GM12801 (cell line): ENCODE results near the gene NUTM1.

ENCODE experiments used
- TF ChIP-seq, protein P1 (sequence below): IDR thresholded peaks from one replicate; pipeline ENCODE4 v1.5.1; 2011; ENCODE audit warnings: control low read depth; ENCODE audit not compliant: insufficient read length; ENCODE audit errors: extremely low read depth

Gene NUTM1

GRCh38 chr15:34337557-34338306, 5.4 kb upstream of the NUTM1 start, which contains the start of gene SLC12A6:
Gene SLC12A6, minus strand, starts transcription at chr15:34337781. Its CDS starts 1,101 bp downstream, at chr15:34336680.
- TF ChIP-seq, protein P1, sequence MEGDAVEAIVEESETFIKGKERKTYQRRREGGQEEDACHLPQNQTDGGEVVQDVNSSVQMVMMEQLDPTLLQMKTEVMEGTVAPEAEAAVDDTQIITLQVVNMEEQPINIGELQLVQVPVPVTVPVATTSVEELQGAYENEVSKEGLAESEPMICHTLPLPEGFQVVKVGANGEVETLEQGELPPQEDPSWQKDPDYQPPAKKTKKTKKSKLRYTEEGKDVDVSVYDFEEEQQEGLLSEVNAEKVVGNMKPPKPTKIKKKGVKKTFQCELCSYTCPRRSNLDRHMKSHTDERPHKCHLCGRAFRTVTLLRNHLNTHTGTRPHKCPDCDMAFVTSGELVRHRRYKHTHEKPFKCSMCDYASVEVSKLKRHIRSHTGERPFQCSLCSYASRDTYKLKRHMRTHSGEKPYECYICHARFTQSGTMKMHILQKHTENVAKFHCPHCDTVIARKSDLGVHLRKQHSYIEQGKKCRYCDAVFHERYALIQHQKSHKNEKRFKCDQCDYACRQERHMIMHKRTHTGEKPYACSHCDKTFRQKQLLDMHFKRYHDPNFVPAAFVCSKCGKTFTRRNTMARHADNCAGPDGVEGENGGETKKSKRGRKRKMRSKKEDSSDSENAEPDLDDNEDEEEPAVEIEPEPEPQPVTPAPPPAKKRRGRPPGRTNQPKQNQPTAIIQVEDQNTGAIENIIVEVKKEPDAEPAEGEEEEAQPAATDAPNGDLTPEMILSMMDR: no peak

- TF ChIP-seq, protein P1: no peak
These were observed 4.8 kb upstream of the NUTM1 start for GRCh38 chr15:34338347-34338746.

DNA sequence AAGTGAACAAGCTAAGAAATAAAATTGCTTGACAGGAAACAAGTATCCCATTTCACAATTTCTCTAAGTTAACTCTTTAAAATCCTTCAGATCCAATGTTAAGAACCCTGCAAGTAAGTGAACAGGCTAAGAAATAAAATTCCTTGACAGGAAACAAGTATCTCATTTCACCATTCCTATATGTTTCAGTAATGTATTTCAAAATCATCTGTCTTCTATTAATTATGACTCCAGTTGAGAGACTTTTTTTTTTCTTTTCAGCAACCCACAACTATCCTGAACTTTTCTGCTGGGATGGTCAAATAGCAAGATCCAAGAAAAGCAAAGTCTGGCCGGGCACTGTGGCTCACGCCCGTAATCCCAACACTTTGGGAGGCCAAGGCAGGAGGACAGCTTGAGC, 3.2 kb upstream of the NUTM1 start:
- TF ChIP-seq, protein P1: no peak

- TF ChIP-seq, protein P1: no peak
These were observed 1.5 kb upstream of the NUTM1 start for GRCh38 chr15:34341381-34342212.

DNA sequence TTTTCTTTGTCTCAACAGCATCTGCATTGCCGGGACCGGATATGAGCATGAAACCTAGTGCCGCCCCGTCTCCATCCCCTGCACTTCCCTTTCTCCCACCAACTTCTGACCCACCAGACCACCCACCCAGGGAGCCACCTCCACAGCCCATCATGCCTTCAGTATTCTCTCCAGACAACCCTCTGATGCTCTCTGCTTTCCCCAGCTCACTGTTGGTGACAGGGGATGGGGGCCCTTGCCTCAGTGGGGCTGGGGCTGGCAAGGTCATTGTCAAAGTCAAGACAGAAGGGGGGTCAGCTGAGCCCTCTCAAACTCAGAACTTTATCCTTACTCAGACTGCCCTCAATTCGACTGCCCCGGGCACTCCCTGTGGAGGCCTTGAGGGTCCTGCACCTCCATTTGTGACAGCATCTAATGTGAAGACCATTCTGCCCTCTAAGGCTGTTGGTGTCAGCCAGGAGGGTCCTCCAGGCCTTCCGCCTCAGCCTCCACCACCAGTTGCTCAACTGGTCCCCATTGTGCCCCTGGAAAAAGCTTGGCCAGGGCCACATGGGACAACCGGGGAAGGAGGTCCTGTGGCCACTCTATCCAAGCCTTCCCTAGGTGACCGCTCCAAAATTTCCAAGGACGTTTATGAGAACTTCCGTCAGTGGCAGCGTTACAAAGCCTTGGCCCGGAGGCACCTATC, 5.0 kb downstream of the NUTM1 start:
- TF ChIP-seq, protein P1: no peak

DNA sequence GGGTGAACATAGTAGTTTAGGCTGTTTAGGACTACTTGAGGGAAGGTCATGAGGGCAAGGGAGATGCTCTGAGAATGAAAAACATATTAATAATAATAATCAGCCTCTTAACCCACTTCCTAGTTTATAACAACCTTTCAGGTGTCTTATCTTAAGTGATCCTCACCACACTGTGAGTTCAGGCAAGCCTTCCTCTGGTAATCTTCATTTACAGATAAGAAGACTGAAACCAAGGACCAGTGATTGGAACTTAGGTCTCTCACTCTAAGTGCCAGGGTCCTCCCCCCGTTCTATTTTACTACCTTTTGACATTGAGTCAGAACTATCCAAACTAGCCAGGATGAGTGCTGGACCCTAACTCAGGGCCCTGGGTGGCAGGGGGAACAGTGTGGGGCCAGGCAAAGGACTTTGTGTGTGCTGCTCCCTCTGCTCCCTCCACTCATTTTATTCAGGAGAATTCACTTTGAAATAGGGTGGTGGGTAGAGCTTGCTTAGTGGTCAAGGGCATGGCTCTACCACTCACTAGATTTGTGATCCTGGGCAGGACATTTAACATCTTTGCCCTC, 5.7 kb downstream of the NUTM1 start:
- TF ChIP-seq, protein P1: no peak

GRCh38 chr15:34349769-34350168, 6.7 kb downstream of the NUTM1 start:
- TF ChIP-seq, protein P1: no peak
